GM10266 (cell line): ENCODE measurements around the gene ZBED1.

Experiments
- DNase-seq: peaks from one replicate; pipeline ENCODE4 v3.0.0; 2012; ENCODE audit errors: extremely low spot score
- CTCF ChIP-seq: IDR thresholded peaks from 2 replicates; pipeline ENCODE4 v1.5.1; 2012; ENCODE audit warnings: mild to moderate bottlenecking, low read depth; ENCODE audit not compliant: control insufficient read depth, insufficient read depth; ENCODE audit errors: missing control alignments

ZBED1 gene

DNA sequence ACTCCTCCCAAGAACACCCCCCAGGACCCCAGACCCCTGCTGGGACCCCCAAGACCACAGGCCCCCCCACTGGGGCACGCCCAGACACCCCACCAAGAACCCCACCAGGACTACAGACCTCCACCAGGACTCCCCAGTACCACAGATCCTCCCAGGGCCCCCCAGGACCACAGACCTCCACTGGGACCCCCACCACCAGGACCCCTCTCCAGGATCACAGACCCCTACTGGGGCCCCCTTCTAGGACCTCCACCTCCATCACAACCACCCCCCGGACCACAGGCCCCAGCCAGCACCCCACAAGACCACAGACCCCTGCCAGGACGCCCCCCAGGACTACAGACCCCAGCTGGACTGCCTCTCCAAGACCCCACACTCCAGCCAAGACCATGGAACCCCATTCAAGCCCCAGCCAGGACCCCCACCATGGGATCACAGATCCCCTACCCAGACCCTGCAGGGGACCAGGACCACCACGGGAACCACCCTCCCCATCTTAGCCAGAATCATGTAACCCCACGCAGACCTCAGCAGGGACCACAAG is 855 bp upstream of the ZBED1 start:
- TF ChIP-seq CTCF, result no peak
- DNase-seq, result peak; percentile 34

GRCh38 chrX:2500091-2500802 is 529 bp downstream of the ZBED1 start:
- DNase-seq, result peak; percentile 63

DNA sequence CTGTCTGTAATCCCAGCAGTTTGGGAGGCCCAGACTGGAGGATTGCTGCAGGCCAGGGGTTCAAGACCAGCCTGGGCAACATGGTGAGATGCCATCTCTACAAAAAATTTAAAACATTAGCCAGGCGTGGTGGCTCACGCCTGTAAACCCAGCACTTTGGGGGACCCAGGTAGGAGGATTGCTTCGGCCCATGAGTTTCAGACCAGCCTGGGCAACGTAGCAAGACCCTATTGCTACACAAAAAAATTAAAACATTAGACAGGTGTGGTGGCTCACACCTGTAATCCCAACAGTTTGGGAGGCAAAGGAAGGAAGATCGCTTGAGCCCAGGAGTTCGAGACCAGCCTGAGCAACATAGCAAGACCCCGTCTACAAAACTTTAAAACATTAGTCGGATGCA is 1.3 kb downstream of the ZBED1 start:
- no peak for TF ChIP-seq CTCF
- DNase-seq, result no peak

More at GRCh38 chrX:2500091-2500802, 529 bp downstream of the ZBED1 start:
- TF ChIP-seq CTCF, result peak; percentile 49

DNA sequence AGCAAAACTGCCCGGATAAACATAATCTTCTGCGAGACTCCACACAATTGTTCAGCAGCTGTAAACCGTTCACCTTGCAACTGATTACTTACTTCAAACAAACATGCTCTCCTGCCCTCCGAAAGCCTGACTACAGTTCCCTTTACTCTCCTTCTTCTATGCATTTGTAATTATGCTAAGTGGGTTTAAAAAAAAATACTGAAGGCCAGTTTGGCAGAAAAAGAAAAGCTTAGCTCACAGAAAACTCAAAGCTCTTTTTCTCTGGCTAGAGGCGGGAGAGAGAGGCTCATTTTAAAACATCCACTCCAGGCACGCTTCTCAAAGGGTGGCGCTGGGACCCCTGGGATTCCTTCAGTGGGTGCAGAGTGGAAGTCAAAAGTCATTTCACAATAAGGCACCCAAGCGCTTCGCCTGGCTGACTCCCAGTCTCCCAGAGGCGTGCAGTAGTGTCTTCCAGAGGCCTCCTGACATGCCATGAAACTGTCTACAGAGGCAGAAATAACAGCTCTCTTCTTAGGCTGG is 1.9 kb downstream of the ZBED1 start:
- peak; percentile 32 for DNase-seq
- no peak for TF ChIP-seq CTCF

DNA sequence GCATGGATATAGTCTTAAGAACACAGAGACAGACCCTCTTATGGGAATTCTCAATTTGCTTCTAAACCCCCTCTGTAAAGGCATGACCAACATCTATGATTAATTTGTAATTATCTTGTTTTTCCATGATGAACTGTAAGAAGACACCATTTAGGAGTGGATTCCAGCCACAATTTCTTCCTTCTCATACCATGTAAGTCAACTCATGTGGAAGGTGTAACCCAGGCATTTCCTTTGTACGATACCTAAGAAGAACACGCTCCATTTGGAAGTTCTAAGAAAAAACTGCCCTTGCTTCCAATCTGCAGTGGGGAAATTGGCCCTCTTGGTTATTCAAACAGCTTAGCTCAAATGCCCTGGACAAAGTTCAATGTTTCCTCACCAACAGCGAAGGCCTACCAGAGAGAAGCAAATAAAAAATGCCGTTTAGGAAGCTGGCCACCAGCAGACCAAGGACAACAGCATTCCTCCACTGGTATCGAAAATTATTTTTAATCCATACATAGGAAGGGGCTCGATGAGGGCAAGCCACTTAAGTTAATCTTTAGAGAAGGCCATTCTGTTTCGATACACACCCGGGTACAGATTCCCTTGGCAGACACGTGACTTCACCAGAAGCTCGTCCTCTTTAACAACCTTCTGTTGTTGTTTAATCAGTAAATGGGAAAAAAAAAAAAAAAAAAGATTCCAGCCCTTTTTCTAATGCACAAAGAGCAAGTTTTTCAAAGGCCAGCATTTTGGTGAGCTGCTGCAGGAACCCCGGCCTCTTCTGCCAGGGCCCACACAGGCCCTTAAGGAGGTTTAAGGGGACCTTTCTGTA is 2.6 kb downstream of the ZBED1 start:
- no peak for DNase-seq
- TF ChIP-seq CTCF, result no peak

DNA sequence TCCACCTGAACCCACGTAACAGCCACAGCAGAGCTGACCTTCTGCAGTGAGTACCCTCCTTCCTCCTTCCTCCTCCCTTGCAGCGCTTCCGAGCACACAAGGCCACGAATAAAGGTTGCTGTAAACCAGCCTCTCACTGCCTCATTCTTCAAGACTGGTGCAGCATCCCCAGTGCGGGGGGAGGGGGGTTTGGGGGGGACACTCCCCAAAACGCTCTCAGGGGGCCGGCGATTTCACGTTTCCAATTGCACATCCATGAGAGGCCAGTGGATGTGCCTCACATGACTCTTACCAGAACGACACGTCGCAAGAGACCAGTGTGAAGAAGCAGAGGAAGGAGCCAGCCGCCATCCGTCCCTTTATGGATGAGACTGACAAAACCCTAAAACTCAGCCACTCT is 5.2 kb downstream of the ZBED1 start:
- TF ChIP-seq CTCF, result no peak
- no peak for DNase-seq

DNA sequence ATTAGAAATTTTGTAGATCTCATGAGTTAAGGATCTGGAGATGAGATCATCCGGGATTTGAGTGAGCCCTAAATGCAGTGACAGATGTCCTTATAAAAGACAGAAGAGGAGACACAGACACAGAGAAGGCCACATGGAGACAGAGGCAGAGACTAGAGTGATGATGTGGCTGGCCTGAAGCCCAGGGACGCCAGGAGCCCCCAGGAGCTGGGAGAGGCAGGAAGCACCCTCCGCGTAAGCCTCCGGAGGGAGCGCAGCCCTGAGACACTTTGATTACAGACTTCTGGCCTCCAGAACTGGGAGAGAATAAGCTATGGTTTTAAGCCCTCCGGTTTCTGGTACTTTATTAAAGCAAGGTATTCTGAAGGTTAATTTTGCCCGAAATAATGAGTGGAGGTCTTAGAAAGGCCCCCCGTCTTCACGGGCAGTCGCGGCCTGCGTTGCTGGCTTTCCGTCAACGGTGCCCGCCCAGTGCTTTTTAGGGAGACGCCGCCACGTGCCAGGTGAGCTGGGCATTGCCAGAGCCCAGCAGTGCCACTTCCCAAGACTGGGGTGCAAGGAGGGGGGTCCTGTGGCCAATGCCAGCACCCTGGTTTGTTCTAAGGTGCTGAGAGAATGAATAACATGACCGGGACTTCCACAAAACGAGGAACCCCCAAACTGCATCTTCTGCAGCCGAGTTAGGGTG is 8.1 kb downstream of the ZBED1 start:
- DNase-seq, result no peak
- no peak for TF ChIP-seq CTCF
